ENCODE data around the gene ANXA2.
A peak's percentile ranks its signal among the peaks of the same experiment; 100 is the strongest.

ANXA2 gene

DNA sequence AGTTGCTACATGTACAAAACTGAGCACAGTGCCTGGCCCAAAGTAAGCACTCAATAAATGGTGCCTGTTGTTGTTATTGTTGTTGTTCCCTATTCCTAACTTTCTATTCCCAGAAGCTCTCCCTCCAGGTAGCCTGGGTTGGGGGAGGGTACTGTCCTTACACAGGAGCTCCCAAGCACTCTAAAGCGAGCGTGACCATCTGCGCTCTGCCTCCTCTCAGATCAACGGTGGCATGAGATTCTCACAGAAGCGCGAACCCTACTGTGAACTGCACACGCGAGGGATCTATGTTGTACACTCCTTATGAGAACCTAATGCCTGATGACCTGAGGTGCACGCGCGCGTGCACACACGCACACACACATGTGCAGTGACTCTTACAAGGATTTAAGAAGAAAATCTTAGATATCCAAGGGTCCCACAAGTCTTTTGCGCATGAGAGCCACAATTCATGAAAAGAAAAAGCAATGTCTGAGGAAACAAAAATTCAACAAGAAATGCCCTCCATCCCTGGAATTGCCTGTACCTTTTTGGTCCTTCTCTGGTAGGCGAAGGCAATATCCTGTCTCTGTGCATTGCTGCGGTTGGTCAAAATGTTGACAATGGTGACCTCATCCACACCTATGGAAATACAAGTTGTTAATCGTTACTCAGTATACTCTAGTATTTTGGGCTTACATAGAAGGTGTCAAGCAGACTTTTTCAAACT is 33.7 kb downstream of the ANXA2 start:
- DNase-seq = no peak

- DNase-seq = no peak
Measured at GRCh38 chr15:60363087-60363549, 34.7 kb downstream of the ANXA2 start.

- no peak for DNase-seq
Measured at GRCh38 chr15:60362321-60363086, 35.3 kb downstream of the ANXA2 start.

DNA sequence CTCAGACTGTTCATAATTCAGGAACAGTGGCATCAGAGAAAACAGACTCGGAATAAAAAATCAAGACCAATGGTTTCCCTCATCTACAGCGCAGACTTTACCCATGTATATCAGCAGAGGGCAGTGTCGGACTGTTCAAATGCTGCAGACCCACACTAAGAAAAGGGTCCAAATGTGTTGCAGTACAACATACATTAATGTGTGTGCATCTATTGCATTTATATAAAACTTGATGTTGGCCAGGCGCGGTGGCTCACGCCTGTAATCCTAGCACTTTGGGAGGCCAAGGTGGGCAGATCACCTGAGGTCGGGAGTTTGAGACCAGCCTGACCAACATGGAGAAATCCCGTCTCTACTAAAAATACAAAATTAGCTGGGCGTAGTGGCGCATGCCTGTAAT is 38.0 kb downstream of the ANXA2 start:
- peak; percentile 23 for DNase-seq

- DNase-seq = no peak
Measured at GRCh38 chr15:60358935-60359682, 38.7 kb downstream of the ANXA2 start.

DNA sequence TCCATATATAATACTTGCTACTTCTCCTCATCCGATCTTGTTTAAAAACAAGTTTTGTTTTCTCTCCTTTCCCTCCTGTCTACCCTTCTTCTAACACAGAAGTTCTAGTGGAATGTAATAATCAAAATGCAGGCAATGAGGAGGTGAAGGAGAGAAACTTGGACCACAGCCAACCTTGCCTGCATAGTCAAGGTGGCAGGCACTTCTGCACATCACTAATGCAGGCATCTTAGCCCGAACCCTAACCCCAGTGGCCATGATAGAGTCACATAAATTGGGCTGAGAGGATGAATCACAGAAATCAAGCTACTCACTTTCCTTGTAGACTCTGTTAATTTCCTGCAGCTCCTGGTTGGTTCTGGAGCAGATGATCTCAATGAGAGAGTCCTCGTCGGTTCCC is 41.0 kb downstream of the ANXA2 start:
- no peak for DNase-seq

DNA sequence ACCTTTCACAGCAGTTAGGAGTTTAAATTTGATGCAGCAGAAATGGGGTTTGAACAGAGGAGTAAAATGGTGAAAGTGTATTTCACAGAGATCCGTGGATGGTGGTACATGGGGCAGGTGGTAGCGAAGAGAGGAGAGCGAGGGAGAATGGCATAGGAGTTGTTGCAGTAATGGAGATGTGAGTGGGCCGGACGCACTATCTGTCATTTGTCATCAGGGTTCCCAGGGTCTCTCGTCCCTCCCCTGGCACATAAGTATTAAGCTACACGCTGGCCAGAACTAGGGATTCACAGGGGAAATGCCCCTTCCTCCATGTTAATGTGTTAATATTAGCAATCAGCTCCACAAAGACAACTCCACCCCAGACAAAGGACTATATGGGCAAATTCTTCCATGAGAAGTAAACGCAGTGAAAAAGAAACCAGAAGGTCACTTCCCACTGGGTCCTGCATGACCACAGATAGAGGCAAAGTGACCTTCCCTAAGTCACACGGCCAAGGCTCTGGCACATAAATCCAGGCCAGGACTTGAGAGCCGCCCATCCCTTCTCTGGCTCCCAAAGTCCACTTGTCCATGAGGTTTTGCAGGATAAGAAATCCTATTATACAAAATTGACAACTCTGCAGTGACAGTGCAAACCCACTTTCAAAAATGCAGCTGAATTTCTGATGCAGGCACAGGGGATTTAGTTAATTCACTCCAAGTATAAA is 42.5 kb downstream of the ANXA2 start:
- no peak for DNase-seq

GRCh38 chr15:60353245-60353920 is 44.4 kb downstream of the ANXA2 start:
- DNase-seq = no peak

GRCh38 chr15:60352525-60352924 is 45.3 kb downstream of the ANXA2 start:
- no peak for DNase-seq

- DNase-seq = no peak
Measured at GRCh38 chr15:60351066-60351465, 46.7 kb downstream of the ANXA2 start.

DNA sequence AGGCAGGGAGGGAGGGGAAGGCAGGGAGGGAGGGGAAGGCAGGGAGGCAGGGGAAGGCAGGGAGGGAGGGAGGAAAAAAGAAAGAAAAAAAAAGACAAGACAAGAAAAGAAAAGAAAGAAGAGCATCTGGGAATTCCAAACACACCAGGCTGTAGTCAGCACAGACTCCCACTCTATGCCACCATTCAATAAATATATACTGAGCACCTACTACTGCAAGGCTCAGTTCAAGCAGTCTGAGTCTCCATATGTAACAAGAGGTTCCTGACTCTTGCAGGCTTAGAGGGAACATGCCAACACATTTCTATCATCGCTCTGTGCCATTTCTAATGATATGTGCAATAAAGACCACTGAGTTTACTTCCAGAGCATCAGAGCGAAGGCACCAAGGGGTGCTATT is 47.7 kb downstream of the ANXA2 start:
- DNase-seq = no peak

- no peak for DNase-seq
Measured at GRCh38 chr15:60349589-60349988, 48.2 kb downstream of the ANXA2 start.

GRCh38 chr15:60347480-60348049 is 50.2 kb downstream of the ANXA2 start:
- no peak for DNase-seq

DNA sequence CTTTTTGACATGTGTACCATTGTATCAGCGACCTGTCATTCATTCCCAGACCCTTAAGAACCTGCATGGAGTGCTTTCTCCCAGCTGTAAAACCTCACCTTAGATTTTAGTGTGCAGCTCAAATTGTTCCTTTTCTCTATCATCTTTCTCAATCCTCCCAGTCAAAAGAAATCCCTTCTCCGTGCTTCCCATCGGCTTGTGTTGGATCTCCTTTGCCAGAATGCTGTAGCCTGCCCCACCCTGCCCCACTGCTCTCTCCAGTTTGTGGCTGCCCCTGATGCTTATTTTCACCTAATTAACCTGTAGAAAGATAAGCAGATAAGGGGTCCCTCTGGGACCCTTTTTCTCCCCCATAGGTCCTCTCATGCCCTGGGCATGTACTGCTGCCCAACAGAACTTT is 51.1 kb downstream of the ANXA2 start:
- DNase-seq = no peak

- DNase-seq = no peak
Measured at GRCh38 chr15:60346077-60346476, 51.7 kb downstream of the ANXA2 start.

GRCh38 chr15:60345598-60345997 is 52.2 kb downstream of the ANXA2 start:
- DNase-seq = no peak

- DNase-seq = no peak
Measured at GRCh38 chr15:60344987-60345386, 52.8 kb downstream of the ANXA2 start.

DNA sequence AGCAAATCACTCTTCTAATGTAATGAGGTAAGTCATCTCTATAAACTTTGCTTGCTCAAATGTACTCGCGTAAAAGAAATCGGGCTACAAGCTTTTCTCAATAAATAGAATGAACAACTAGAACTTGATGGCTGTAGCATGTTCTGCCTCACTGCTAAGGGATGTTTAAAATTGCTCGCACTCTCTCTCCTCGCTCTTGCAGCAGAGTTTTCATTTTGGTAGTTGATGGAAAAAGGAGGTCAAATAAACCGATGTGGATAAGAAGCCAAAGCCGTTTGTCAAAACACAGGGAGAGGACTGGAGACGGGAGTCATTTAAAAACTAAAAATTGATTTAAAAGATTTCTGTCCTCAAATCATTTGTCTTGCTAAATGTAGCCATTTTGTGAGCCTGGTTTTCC is 53.3 kb downstream of the ANXA2 start:
- DNase-seq = no peak

DNA sequence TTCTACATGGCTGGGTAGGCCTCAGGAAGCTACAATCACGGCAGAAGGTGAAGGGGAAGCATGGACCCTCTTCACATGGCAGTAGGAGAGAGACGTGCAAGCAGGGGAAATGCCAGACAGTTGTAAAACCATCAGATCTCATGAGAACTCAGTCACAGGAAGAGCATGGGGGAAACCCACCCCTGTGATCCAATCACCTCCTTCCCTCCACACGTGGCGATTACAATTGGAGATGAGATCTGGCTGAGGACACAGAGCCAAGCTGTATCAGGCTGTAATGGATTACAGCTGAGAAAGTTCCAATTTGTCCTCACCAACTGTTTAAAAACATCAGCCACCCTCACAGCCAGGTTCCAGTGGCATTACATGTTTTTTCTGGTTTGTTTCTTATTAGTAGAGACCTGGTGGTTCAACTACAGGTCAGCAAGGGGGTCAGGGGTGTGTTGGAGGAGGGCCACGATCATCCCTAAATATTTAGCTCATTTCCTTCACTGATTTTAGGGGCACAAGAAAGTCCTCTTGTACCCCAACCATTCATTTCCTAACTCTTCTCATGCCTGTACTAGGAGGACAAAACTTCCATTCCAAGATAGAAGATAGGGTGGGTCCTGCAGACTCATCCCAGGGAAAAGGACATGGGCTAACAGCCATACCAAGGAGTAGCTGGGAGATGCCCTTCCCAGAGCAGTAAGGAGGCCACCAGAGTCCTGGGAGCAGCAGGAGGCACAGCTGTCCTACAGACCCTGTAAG is 54.4 kb downstream of the ANXA2 start:
- DNase-seq = no peak

DNA sequence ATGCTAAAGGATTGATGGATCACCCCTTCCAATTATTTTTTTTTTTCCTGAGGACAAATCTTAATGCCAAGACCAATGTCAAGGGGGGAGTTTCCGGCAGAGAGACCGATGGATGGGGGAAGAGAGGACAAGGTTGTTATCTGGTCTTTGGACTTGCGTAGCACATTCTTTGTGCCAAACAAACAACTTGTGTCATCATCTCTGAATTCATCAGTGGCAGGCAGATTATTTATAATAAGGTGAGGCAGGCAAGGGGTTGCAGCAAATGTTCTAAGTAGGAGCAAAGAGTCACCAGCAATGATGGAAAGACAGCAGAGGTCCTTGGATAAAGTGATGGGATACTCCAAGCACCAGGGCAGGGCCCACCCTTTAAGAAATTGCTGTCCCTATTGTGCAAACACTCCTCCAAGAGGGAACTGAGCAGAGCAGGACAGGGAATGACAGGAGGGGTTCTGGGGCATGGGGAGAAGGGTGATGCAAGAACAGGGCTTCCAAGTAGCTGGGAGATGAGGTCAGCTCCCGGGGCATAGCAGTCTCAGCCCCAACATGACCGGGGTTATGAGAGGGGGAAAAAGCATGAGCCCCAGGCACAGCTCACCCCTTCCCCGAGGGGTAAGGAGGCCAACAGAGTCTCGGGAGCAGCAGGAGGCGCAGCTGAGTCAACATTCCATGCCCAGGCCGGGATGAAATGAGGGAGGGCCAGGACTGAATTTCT is 57.4 kb downstream of the ANXA2 start:
- no peak for DNase-seq

- no peak for DNase-seq
Measured at GRCh38 chr15:60339236-60339635, 58.5 kb downstream of the ANXA2 start.

All from NCI-H748 treated with DMSO at 0.1 percent for 48 hours (cell line).